Activated CD4-positive, CD25-positive, alpha-beta regulatory T cell treated with anti-CD3 and anti-CD28 coated beads, Interleukin-2, amount 50 U/mL, for 24 hours (primary cell): Measurements from ENCODE around the gene IGSF23.
A peak's percentile ranks its signal among the peaks of the same experiment; 100 is the strongest.

Experiments used
- ATAC-seq, 2 donors: fragments of 150-1000 bp; cut with Tn5 transposase; one replicate each; pipeline ENCODE4 v1.10.0; 2021; ENCODE audit warnings: mild to moderate bottlenecking in 1 of 2, moderate library complexity in 1 of 2

Gene IGSF23

GRCh38 chr19:44642377-44642776, 29.0 kb downstream of the IGSF23 start:
- ATAC-seq = no peak

GRCh38 chr19:44643605-44644401, 30.4 kb downstream of the IGSF23 start, which contains the start of gene PVR:
Gene PVR, plus strand, starts transcription at chr19:44643910. Its CDS starts 187 bp downstream, at chr19:44644097.
- ATAC-seq = peak; percentile 33 to 35

GRCh38 chr19:44644402-44645016, 31.1 kb downstream of the IGSF23 start:
- ATAC-seq = no peak

GRCh38 chr19:44645407-44646048, 32.2 kb downstream of the IGSF23 start:
- no peak for ATAC-seq

GRCh38 chr19:44646049-44646416, 32.7 kb downstream of the IGSF23 start:
- no peak for ATAC-seq

GRCh38 chr19:44647144-44647543, 33.8 kb downstream of the IGSF23 start:
- ATAC-seq = no peak

GRCh38 chr19:44648631-44649251, 35.4 kb downstream of the IGSF23 start:
- ATAC-seq = no peak

GRCh38 chr19:44649578-44650145, 36.3 kb downstream of the IGSF23 start:
- ATAC-seq = no peak

GRCh38 chr19:44653343-44653742, 40.0 kb downstream of the IGSF23 start:
- ATAC-seq = no peak

- peak; percentile 83 to 88 for ATAC-seq
These were observed 40.8 kb downstream of the IGSF23 start for GRCh38 chr19:44653977-44654774.

- ATAC-seq = peak; percentile 54 to 65
These were observed 44.0 kb downstream of the IGSF23 start for GRCh38 chr19:44657211-44657921.

- ATAC-seq = no peak
These were observed 44.8 kb downstream of the IGSF23 start for GRCh38 chr19:44658069-44658733.

- no peak for ATAC-seq
These were observed 46.7 kb downstream of the IGSF23 start for GRCh38 chr19:44660081-44660480.

- no peak for ATAC-seq
These were observed 47.8 kb downstream of the IGSF23 start for GRCh38 chr19:44661205-44661604.

- ATAC-seq = no peak
These were observed 48.5 kb downstream of the IGSF23 start for GRCh38 chr19:44661904-44662303.

GRCh38 chr19:44662691-44663385, 49.5 kb downstream of the IGSF23 start:
- ATAC-seq = no peak

GRCh38 chr19:44663996-44664395, 50.6 kb downstream of the IGSF23 start:
- no peak for ATAC-seq

- ATAC-seq = no peak
These were observed 51.6 kb downstream of the IGSF23 start for GRCh38 chr19:44664976-44665375.

- no peak for ATAC-seq
These were observed 53.6 kb downstream of the IGSF23 start for GRCh38 chr19:44666852-44667556.
